ENCODE measurements around the gene GDF15.

- TF ChIP-seq ZNF565 (CRISPR knock-in tag; conservative IDR thresholded peaks at IDR 0.05; ENCODE audit: low read depth) (no peak), PATZ1 (CRISPR knock-in tag; IDR thresholded peaks at IDR 0.05; ENCODE audit: borderline replicate concordance) (no peak), ZFP30 (CRISPR knock-in tag; IDR thresholded peaks at IDR 0.05) (no peak), BACH2 (CRISPR knock-in tag; IDR thresholded peaks at IDR 0.05; ENCODE audit: borderline replicate concordance) (no peak), CSDC2 (CRISPR knock-in tag; IDR thresholded peaks at IDR 0.05) (no peak), TCF4 (CRISPR knock-in tag; IDR thresholded peaks at IDR 0.05; ENCODE audit: borderline replicate concordance) (no peak)
Observed at GRCh38 chr19:18363787-18364186, 22.2 kb upstream of the GDF15 start.

All from SK-N-SH treated with all-trans-retinoic acid at 6 μM for 48 hours (cell line).